Measurements from ENCODE around the gene PEX19. TPM values are rescaled to one million over a fixed set of nuclear protein-coding genes. Genes with fewer than 3 reads are reported as not detected.

PEX19 gene
- total RNA-seq, 4 donors from 2014 or later: 134 to 201 (median 144) TPM

GRCh38 chr1:160293020-160293968, 8.4 kb upstream of the PEX19 start:
- TF ChIP-seq CTCF (IDR thresholded peaks at IDR 0.05; ENCODE audit: low read depth): no peak

DNA sequence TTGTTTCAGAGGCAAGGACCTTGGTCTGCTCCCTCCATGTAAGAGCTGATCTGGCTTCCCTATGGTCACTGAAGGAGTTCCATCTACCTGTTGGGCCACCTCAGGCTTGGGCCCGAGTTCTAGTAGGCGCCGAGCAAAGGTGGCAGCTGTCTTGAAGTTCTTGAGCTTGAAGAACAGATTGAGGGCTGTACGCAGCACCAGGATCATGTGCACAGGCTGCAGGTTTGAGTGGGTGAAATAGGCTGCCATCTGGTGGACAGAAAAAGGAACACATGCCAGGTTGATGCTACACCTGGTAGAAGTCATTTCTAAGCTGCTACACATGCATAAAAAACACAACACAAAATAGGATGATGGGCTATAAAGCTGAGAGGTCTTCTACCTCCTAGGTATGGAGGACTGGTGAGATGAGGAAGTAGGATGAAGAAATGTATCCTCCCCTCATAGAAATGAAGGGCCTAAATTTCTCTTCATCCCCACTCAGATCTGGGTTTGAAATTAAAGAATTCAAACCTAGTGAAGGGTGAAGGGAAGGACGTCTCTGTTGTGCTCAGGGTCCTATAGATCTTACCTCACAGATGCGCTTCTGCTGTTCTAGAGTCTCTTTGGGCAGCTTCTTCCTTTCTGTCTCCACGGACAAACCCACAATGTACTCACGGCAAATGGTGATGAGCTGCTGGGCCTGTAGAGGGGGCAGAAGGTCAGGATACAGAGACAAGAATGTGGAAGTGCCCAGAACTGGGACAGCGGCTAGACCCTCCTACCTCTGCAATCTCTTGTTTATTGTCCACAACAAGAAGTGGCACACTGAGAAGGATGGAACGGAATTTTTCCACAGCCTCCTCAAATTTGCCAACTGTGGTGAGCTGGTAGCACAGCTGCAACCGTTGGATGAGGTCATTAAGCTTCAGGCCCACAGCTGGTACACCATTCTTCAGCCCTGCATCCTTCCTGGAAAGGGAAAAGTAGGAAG, 6.6 kb upstream of the PEX19 start:
- TF ChIP-seq CTCF (IDR thresholded peaks at IDR 0.05; ENCODE audit: low read depth): no peak

GRCh38 chr1:160285506-160285905, 573 bp upstream of the PEX19 start:
- TF ChIP-seq CTCF (IDR thresholded peaks at IDR 0.05; ENCODE audit: low read depth): no peak

GRCh38 chr1:160284220-160284781, 632 bp downstream of the PEX19 start:
- TF ChIP-seq CTCF (IDR thresholded peaks at IDR 0.05; ENCODE audit: low read depth): no peak

DNA sequence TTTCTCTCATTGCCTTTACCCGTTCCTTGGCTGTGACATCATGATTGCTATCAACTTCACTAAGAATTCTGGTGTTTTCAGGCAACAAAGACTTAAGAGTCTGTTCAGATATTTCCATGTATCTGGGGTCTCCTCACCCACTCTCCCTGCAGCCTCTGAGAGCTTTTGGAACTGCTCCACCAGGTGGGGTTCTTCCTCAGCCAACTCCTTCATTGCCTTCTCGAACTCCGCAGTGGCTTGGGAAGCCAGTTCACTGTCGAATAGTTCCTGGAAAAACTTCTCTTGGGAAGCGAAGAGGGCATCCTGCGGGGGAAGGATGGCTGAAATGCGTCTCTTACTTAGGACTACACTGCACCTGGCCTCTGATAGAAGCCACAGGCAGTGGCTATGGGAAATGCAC, 2.1 kb downstream of the PEX19 start:
- TF ChIP-seq CTCF (IDR thresholded peaks at IDR 0.05; ENCODE audit: low read depth): no peak

- no peak for TF ChIP-seq CTCF (IDR thresholded peaks at IDR 0.05; ENCODE audit: low read depth)
Measured at GRCh38 chr1:160277987-160278386, 6.9 kb downstream of the PEX19 start.
